ENCODE results near the gene C11orf97. TPM values are rescaled to one million over a fixed set of nuclear protein-coding genes. Genes with fewer than 3 reads are reported as not detected.
"Not testable (repeated sequence)": the region's sequence is repeated elsewhere in the genome, so short reads cannot be mapped to it uniquely, and the experiment has no call there.

The C11orf97 gene
- total RNA-seq, 1 experiment from 2014 or later, result not detected

DNA sequence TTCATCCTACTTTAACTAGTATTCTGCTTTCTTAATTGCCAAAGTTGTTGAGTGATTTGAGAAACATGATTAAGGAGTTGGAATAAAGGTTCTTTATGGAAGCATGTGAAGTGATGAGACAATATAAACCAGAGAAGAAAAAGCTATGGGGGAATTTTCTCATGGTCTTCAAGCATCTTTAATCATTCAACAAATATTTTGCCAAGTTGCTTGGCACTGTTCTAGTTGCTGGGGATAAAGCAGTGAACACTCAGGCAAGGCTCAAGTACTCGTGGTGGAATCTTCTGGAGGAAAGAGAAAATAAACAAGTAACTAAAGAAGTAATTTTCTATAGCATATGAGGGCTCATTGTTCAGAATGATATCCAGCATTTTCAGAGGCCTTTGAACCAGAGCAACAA is 45.7 kb downstream of the C11orf97 start:
- DNase-seq (ENCODE audit: low spot score), result no peak

GRCh38 chr11:94558468-94558867 is 46.2 kb downstream of the C11orf97 start:
- DNase-seq (ENCODE audit: low spot score), result no peak

DNA sequence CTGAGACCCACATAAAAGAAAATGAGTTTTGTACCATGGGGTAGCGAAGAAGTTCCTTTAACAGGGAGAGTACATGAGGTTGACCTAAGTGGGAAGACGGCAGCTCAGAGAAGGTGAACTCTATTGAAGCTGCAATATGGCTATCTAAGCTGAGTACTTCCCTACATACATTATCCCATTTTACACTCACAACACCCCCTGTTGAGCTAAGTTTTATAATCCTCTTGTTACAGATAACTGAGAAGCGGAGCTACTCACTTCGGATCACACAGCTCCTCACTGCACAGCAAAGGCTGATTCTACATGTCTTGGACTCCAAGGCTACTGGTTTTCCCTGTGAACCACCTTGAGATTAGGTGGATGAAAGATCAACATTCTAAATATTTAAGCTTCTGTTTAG is 46.7 kb downstream of the C11orf97 start:
- no peak for DNase-seq (ENCODE audit: low spot score)

- DNase-seq (ENCODE audit: low spot score), result no peak
Measured at GRCh38 chr11:94559361-94559760, 47.1 kb downstream of the C11orf97 start.

- no peak for DNase-seq (ENCODE audit: low spot score)
Measured at GRCh38 chr11:94560834-94561233, 48.6 kb downstream of the C11orf97 start.

DNA sequence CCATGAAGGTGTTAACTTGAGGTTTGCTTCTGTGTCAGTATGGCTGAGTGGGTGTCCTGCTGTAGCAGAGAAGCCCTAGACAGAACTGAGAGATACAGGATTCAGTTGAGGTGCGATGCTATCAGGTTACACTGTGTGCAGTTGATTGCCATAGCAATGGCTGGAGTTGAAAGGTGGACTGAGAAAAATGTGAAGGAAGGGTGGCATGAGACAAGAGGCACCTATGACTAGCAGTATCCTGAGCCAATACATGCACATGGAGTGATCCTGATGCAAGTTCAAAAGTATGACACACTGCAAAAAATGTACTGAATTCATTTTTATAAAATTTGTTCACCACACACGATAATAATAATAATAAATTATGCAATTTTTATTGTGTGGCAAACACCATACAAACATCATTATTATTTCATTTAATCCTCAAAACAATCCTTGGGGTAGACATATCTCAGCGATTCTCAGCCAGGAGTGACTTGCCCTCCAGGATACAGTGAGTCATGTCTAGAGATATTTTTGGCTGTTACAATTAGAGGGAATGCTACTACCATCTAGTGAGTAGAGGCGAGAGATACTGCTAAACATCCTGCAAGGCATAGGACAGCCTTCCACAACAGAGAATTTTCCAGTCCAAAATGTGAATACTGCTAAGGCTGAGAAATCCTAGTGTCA is 51.1 kb downstream of the C11orf97 start:
- peak; percentile 59 for DNase-seq (ENCODE audit: low spot score)

DNA sequence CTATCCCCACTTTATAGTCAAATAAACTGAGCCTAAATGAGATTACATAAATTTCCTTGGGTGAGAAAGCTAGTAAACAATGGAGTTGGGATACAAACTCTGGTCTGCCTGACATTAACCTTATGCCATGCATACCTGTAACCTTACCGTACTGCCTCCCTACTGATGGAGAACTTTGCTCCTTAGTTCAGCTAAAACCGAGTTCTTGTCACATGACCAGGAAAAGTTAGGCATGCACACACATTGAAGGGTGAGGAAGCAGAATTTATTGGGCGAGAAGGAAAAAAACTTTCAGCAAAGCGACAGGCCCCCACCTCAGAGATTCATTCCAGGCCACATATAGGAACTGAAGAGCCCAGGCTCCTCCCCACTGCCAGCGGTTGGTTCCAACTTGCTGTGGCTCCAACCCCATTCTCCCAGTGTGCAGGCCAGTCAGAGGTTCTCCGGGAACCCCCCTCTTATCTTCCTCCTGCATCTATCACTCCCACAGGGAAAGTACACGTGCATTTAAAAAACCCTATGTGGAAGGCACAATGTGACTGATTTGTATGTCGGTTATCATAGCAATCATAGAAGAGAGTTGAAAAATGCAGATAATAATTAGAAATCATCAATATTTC is 51.7 kb downstream of the C11orf97 start:
- peak; percentile 26 for DNase-seq (ENCODE audit: low spot score)

GRCh38 chr11:94567181-94567670 is 55.0 kb downstream of the C11orf97 start, which contains the start of gene PIWIL4:
Gene PIWIL4, plus strand, starts transcription at chr11:94567368. Its CDS starts 151 bp downstream, at chr11:94567519.
- DNase-seq (ENCODE audit: low spot score), result no peak

DNA sequence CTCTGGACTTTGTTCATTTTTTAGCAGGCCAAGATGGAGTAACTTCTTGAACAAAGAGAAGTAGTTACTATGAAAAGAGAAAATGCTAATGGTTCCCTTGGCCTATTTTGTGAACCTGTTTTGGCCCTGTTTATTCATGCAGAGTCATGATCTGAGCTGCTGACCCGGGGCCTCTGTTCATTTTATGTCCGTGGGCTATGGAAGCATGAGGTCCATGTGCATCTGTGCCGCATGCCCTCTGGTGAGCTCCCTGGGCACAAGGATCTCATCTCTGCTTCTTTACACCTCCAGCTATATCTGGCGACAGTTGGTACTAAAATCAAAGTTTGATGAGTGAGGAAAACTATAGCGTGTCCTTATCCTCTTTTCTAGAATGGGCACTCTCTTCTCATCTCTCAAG is 55.9 kb downstream of the C11orf97 start:
- DNase-seq (ENCODE audit: low spot score), result no peak

DNA sequence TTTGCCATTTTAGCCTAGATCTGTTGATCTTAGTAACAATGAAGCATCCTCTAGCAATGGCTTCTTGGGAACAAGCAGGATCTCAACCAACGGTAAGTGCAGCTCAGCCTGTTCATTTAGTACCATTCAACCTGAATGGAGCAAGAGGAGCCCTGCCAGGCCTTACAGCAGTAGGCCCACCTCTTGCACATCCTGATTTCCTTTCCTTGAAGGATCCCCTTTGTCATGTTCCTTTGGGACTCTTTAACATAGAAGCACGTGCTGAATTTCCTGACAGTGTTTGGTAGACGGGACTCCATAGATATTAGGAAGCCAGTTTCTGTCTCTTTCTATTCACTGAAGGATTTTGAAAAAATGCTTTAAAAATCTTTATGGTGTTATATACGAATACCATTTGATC is 56.5 kb downstream of the C11orf97 start:
- no peak for DNase-seq (ENCODE audit: low spot score)

- not testable (repeated sequence) for DNase-seq (ENCODE audit: low spot score)
Measured at GRCh38 chr11:94572975-94573374, 60.7 kb downstream of the C11orf97 start.

DNA sequence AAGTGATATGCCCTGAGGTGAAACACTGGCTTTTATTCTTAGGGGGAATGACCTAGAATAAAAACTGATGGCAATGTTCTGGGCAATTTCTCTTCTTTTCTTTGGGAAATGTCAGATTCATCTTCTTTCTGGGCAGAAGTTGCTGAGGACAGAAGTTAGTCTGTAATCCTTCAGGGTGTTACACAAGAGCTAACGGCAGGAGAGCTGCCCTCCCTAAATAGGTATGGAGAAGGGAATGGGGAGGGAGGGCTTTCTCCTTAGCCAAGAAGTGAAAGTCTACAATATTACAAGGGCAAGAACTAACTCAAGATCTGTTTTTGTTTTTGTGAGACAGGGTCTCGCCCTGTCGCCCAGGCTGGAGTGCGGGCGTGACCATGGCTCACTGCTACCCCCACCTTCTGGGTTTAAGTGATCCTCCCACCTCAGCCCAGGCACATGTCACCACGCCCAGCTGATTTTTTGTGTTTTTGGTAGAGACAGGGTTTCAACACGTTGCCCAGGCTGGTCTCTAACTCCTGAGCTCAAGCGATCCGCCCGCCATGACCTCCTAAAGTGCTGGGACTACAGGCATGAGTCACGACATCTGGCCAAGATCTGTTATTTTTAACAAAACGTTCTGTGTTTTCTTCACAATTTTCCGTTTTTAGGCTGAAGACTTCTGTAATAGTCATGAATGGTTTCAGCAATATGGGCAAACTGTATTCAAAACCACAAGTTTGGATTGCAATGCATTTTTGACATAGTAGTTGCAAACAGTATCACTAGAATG is 62.1 kb downstream of the C11orf97 start:
- no peak for DNase-seq (ENCODE audit: low spot score)

DNA sequence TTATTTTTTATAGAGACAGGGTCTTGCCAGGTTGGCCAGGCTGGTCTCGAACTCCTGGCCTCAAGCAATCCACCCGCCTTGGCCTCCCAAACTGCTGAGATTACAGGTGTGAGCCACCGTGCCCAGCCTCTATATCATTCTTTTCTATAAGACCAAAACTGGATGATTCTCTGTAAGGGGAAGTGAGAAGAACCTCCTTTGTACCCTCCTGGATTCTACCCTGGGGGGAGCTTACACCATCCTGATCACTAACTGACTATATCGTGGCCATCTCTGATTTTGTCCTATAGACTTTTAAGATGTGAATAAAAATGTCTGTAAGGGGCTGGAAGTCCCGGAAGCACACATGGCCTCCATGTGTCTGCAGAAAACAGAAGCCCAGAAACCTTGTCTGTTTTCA is 64.0 kb downstream of the C11orf97 start:
- DNase-seq (ENCODE audit: low spot score), result no peak

- no peak for DNase-seq (ENCODE audit: low spot score)
Measured at GRCh38 chr11:94577841-94578240, 65.6 kb downstream of the C11orf97 start.

Other genes with a start within 250 kb of the C11orf97 start
- not detected in 2 replicates for gene IZUMO1R, start 207.9 kb upstream of the C11orf97 start, total RNA-seq (2014; rRNA removed; shearing (Covaris generic))
- gene GPR83, start 111.0 kb upstream of the C11orf97 start, total RNA-seq (2014; rRNA removed; shearing (Covaris generic)), result not detected in 2 replicates
- gene MRE11, start 18.6 kb upstream of the C11orf97 start, total RNA-seq (2014; rRNA removed; shearing (Covaris generic)), result 12.6 and 27.0 TPM in 2 replicates
- gene ANKRD49, start 18.5 kb upstream of the C11orf97 start, total RNA-seq (2014; rRNA removed; shearing (Covaris generic)), result 13.2 and 22.7 TPM in 2 replicates
- gene FUT4, start 31.5 kb downstream of the C11orf97 start, total RNA-seq (2014; rRNA removed; shearing (Covaris generic)), result 1.00 and 1.2 TPM in 2 replicates
- 0.24 and 3.2 TPM in 2 replicates for gene PIWIL4, start 54.9 kb downstream of the C11orf97 start, total RNA-seq (2014; rRNA removed; shearing (Covaris generic))

Measured in A172 (cell line).